ENCODE data around the gene RRBP1. TPM values are rescaled to one million over a fixed set of nuclear protein-coding genes. Genes with fewer than 3 reads are reported as not detected.

RRBP1 gene
- total RNA-seq, 2 donors from 2014 or later, result 191 to 212 TPM

DNA sequence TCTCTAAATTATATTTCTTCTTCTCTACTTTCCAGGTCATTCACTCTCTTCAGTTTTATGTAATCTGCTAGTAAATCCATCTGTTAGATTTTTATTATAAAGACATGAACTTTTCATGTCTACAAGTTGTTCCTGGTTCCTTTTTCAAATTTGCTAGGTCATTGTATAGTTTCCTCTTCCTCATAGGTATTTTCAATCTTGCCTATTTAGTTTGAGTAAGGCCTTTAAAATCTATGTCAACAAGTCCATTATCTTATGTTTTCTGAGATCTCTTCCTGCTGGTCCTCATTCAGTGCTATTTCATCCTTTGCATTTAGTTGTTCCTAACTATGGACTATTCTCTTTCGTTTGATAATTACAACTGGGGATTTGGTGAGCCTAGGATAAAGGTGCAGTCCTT, 11.0 kb downstream of the RRBP1 start:
- peak overlapping the region; percentile 17 for H3K4me3 ChIP-seq (ENCODE audit: low read length)
- H3K4me1 Mint-ChIP-seq, result peaks cover 39% of the 10 kb centered on the region
- WGBS, 2 experiments (ENCODE audit: insufficient coverage in 1 of 2, insufficient read length in 1 of 2), result 94 to 100% methylated on average over 1 of the region's 1 CpG

GRCh38 chr20:17669306-17669931, 12.6 kb downstream of the RRBP1 start:
- H3K9me3 ChIP-seq (ENCODE audit: control insufficient read depth, low read length), result no peaks in the 10 kb centered on the region
- Mint-ChIP-seq H3K27ac (no peak overlapping the region), H3K36me3 (ENCODE audit: low read depth) (peaks cover 7% of the 10 kb centered on the region), H3K27me3 (ENCODE audit: insufficient read depth) (no peaks in the 10 kb centered on the region), H3K9me3 (no peaks in the 10 kb centered on the region), H3K4me1 (peaks cover 46% of the 10 kb centered on the region), H3K4me3 (no peak overlapping the region)
- H3K9ac ChIP-seq (ENCODE audit: extremely low read depth, low read length, poor library complexity, severe bottlenecking), result no peak overlapping the region
- no peak overlapping the region for H3K4me3 ChIP-seq (ENCODE audit: low read length)
- WGBS, 2 experiments (ENCODE audit: insufficient coverage in 1 of 2, insufficient read length in 1 of 2), result 92 to 94% methylated on average over 10 to 12 of the region's 12 CpGs
- TF ChIP-seq, protein P1, sequence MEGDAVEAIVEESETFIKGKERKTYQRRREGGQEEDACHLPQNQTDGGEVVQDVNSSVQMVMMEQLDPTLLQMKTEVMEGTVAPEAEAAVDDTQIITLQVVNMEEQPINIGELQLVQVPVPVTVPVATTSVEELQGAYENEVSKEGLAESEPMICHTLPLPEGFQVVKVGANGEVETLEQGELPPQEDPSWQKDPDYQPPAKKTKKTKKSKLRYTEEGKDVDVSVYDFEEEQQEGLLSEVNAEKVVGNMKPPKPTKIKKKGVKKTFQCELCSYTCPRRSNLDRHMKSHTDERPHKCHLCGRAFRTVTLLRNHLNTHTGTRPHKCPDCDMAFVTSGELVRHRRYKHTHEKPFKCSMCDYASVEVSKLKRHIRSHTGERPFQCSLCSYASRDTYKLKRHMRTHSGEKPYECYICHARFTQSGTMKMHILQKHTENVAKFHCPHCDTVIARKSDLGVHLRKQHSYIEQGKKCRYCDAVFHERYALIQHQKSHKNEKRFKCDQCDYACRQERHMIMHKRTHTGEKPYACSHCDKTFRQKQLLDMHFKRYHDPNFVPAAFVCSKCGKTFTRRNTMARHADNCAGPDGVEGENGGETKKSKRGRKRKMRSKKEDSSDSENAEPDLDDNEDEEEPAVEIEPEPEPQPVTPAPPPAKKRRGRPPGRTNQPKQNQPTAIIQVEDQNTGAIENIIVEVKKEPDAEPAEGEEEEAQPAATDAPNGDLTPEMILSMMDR (conservative IDR thresholded peaks at IDR 0.05), result no peak
- H3K27ac ChIP-seq (ENCODE audit: low read depth, low read length), result no peak overlapping the region
- H3K4me1 ChIP-seq (ENCODE audit: control insufficient read depth, insufficient read depth, low read length), result peaks cover 24% of the 10 kb centered on the region
- DNase-seq, result no peak
- H3K36me3 ChIP-seq (ENCODE audit: control insufficient read depth, insufficient read depth, low read length), result peaks cover 49% of the 10 kb centered on the region
- no peaks in the 10 kb centered on the region for H3K27me3 ChIP-seq (ENCODE audit: control insufficient read depth, insufficient read depth, low read length, poor library complexity, severe bottlenecking)

More for the DNA sequence above, 11.0 kb downstream of the RRBP1 start:
- no peaks in the 10 kb centered on the region for H3K27me3 ChIP-seq (ENCODE audit: control insufficient read depth, insufficient read depth, low read length, poor library complexity, severe bottlenecking)
- TF ChIP-seq, protein P1 (conservative IDR thresholded peaks at IDR 0.05), result no peak
- DNase-seq, result no peak
- no peak overlapping the region for H3K27ac ChIP-seq (ENCODE audit: low read depth, low read length)
- H3K9me3 Mint-ChIP-seq, result no peaks in the 10 kb centered on the region
- no peak overlapping the region for H3K4me3 Mint-ChIP-seq
- peaks cover 19% of the 10 kb centered on the region for H3K36me3 Mint-ChIP-seq (ENCODE audit: low read depth)
- no peaks in the 10 kb centered on the region for H3K9me3 ChIP-seq (ENCODE audit: control insufficient read depth, low read length)
- H3K9ac ChIP-seq (ENCODE audit: extremely low read depth, low read length, poor library complexity, severe bottlenecking), result no peak overlapping the region
- peaks cover 63% of the 10 kb centered on the region for H3K36me3 ChIP-seq (ENCODE audit: control insufficient read depth, insufficient read depth, low read length)
- H3K27ac Mint-ChIP-seq, result no peak overlapping the region
- H3K4me1 ChIP-seq (ENCODE audit: control insufficient read depth, insufficient read depth, low read length), result peaks cover 24% of the 10 kb centered on the region
- H3K27me3 Mint-ChIP-seq (ENCODE audit: insufficient read depth), result no peaks in the 10 kb centered on the region

GRCh38 chr20:17668432-17668831, 13.6 kb downstream of the RRBP1 start:
- Mint-ChIP-seq H3K9me3 (no peaks in the 10 kb centered on the region), H3K27ac (no peak overlapping the region), H3K27me3 (ENCODE audit: insufficient read depth) (no peaks in the 10 kb centered on the region), H3K36me3 (ENCODE audit: low read depth) (peaks cover 1% of the 10 kb centered on the region), H3K4me3 (no peak overlapping the region), H3K4me1 (peaks cover 56% of the 10 kb centered on the region)
- 93 to 100% methylated on average over 2 to 3 of the region's 3 CpGs for WGBS, 2 experiments (ENCODE audit: insufficient coverage in 1 of 2, insufficient read length in 1 of 2)
- Histone ChIP-seq H3K4me3 (ENCODE audit: low read length) (no peak overlapping the region), H3K27me3 (ENCODE audit: control insufficient read depth, insufficient read depth, low read length, poor library complexity, severe bottlenecking) (no peaks in the 10 kb centered on the region), H3K9ac (ENCODE audit: extremely low read depth, low read length, poor library complexity, severe bottlenecking) (no peak overlapping the region), H3K36me3 (ENCODE audit: control insufficient read depth, insufficient read depth, low read length) (peaks cover 42% of the 10 kb centered on the region), H3K27ac (ENCODE audit: low read depth, low read length) (no peak overlapping the region), H3K4me1 (ENCODE audit: control insufficient read depth, insufficient read depth, low read length) (peaks cover 24% of the 10 kb centered on the region), H3K9me3 (ENCODE audit: control insufficient read depth, low read length) (no peaks in the 10 kb centered on the region)
- TF ChIP-seq, protein P1 (conservative IDR thresholded peaks at IDR 0.05), result no peak
- DNase-seq, result no peak

All from endodermal cell (in vitro differentiated cells).